Panc1 (cell line): ENCODE data around the gene C4orf17. TPM values are rescaled to one million over a fixed set of nuclear protein-coding genes. Genes with fewer than 3 reads are reported as not detected.

Source experiments
- ATAC-seq: fragments of 200-7000 bp; cut with Tn5 transposase; 2 replicates; pipeline ENCODE4 v1.9.1; 2020; ENCODE audit warnings: mild to moderate bottlenecking, moderate library complexity
- BruUV-seq: library from RNA; stranded (reverse); fragments of 400-500 nt; replicated peaks from 2 replicates; lab custom pipeline; 2021; lab: Mats Ljungman, UMichigan
- CTCF ChIA-PET: fragments of 300-600 bp; sonication (Branson Sonifier 250); formaldehyde crosslinking; loops from one replicate; lab custom pipeline; 2022; ENCODE audit warnings: antibody characterized with exemption; lab: Charles Lee
- POLR2A ChIA-PET: fragments of 300-600 bp; sonication (Branson Sonifier 250); formaldehyde crosslinking; loops from one replicate; lab custom pipeline; 2022; ENCODE audit warnings: antibody characterized with exemption; lab: Charles Lee
- DNase-seq: peaks from one replicate; pipeline ENCODE4 v3.0.0-alpha.2; 2010; ENCODE audit warnings: low read depth, low spot score
- H3K27ac ChIP-seq: 2 replicates; pipeline ENCODE4 v1.5.1; 2011; ENCODE audit warnings: mild to moderate bottlenecking, low read length, inconsistent platforms
- H3K27me3 ChIP-seq: fragments of 200-500 bp; sonication (Bioruptor generic); 2 replicates; pipeline ENCODE4 v1.6.0; 2014; ENCODE audit warnings: low read length, inconsistent platforms; ENCODE audit not compliant: control insufficient read depth, insufficient read depth
- H3K36me3 ChIP-seq: fragments of 200-500 bp; sonication (Bioruptor generic); 2 replicates; pipeline ENCODE4 v1.5.1; 2014; ENCODE audit warnings: inconsistent platforms, mild to moderate bottlenecking, low read length, moderate library complexity; ENCODE audit not compliant: control insufficient read depth, insufficient read depth
- H3K4me1 ChIP-seq: 2 replicates; pipeline ENCODE4 v1.5.1; 2011; ENCODE audit warnings: inconsistent platforms, mild to moderate bottlenecking, low read length, moderate library complexity; ENCODE audit not compliant: control insufficient read depth, insufficient read depth
- H3K4me3 ChIP-seq, 2 experiments: 2 replicates each; pipeline ENCODE4 v1.5.1; 2011 to 2012; ENCODE audit warnings: low read depth in 2 of 2, low read length in 2 of 2, mild to moderate bottlenecking in 2 of 2, inconsistent platforms in 1 of 2, moderate library complexity in 1 of 2
- H3K9me3 ChIP-seq: fragments of 200-500 bp; sonication (Bioruptor generic); 2 replicates; pipeline ENCODE4 v1.5.1; 2014; ENCODE audit warnings: low read depth, mild to moderate bottlenecking, inconsistent platforms, low read length, moderate library complexity; ENCODE audit not compliant: control insufficient read depth, insufficient read depth
- CTCF ChIP-seq: fragments of 450-650 bp; IDR thresholded peaks from 2 replicates; pipeline ENCODE4 v1.5.1; 2017; ENCODE audit warnings: mild to moderate bottlenecking
- POLR2AphosphoS5 ChIP-seq: IDR thresholded peaks from 2 replicates; pipeline ENCODE4 v1.6.1; 2012; ENCODE audit warnings: mild to moderate bottlenecking, low read depth, low read length, moderate library complexity
- REST ChIP-seq, 2 experiments: IDR thresholded peaks; 2 replicates each; pipeline ENCODE4 v1.6.1; 2011 to 2012; ENCODE audit warnings: low read depth in 2 of 2, control low read depth in 1 of 2, low read length in 1 of 2, mild to moderate bottlenecking in 1 of 2, moderate library complexity in 1 of 2; ENCODE audit not compliant: insufficient read depth in 1 of 2
- SIN3A ChIP-seq: IDR thresholded peaks from 2 replicates; pipeline ENCODE4 v1.6.1; 2012; ENCODE audit warnings: low read depth, mild to moderate bottlenecking, low read length, moderate library complexity, borderline replicate concordance; ENCODE audit not compliant: insufficient read depth
- TCF7L2 ChIP-seq: IDR thresholded peaks from 2 replicates; pipeline ENCODE4 v1.6.1; 2011; ENCODE audit warnings: mild to moderate bottlenecking, low read depth, low read length, inconsistent platforms
- in situ Hi-C: cut with HindIII; loops from 2 replicates; pipeline ENCODE4 v1.10.0; 2016; ENCODE audit warnings: low sequenced_read_pairs, low pct_unique_long_range_greater_than_20kb
- intact Hi-C: fragments of 100-400 bp; cut with micrococcal nuclease; formaldehyde crosslinking; loops from one replicate; pipeline ENCODE4 v1.10.0; 2022; ENCODE audit not compliant: unreplicated experiment
- total RNA-seq: library from RNA; stranded (reverse); gene quantifications from one replicate; pipeline ENCODE4 v1.2.1, GENCODE V29; 2021; ENCODE audit not compliant: unreplicated experiment

C4orf17 gene
- total RNA-seq, 1 experiment from 2014 or later: not detected

DNA sequence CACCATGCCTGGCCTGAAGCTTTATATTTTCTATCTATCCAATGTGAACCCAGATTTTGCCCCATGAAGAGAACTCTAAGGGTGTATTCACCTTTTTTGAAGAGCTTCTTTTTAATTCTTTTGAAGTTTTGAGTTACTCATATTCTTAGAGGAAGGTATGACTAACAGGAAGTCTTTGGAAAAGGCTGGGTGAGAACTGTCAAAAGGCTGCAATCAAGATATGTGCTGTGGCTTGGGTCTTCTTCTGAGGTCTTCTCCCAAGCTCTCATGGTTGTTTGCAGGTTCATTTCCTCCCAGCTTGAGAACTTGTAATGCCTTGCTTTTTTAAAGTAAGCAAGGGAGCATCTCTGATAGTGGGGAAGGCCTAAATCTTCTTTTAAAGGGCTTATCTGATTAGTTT is 3.1 kb upstream of the C4orf17 start:
- H3K36me3 ChIP-seq: no peaks in the 10 kb centered on the region
- in situ Hi-C loops (no loop called here), intact Hi-C loops (no loop called here)
- no peaks in the 10 kb centered on the region for H3K27me3 ChIP-seq
- ChIA-PET POLR2A (no interaction called here), CTCF (no interaction called here)
- no peak overlapping the region for H3K27ac ChIP-seq
- no peak overlapping the region for H3K4me3 ChIP-seq
- ATAC-seq (no peak), DNase-seq (no peak)
- H3K4me1 ChIP-seq: no peaks in the 10 kb centered on the region
- H3K9me3 ChIP-seq: no peaks in the 10 kb centered on the region
- no TSS peak for BruUV-seq
- TF ChIP-seq REST (IDR thresholded peaks at IDR 0.05; ENCODE audit: insufficient read depth in 1 of 2, low read depth in 2 of 2, low read length in 1 of 2) (no peak), CTCF (no peak), POLR2AphosphoS5 (no peak), SIN3A (no peak), TCF7L2 (no peak)

DNA sequence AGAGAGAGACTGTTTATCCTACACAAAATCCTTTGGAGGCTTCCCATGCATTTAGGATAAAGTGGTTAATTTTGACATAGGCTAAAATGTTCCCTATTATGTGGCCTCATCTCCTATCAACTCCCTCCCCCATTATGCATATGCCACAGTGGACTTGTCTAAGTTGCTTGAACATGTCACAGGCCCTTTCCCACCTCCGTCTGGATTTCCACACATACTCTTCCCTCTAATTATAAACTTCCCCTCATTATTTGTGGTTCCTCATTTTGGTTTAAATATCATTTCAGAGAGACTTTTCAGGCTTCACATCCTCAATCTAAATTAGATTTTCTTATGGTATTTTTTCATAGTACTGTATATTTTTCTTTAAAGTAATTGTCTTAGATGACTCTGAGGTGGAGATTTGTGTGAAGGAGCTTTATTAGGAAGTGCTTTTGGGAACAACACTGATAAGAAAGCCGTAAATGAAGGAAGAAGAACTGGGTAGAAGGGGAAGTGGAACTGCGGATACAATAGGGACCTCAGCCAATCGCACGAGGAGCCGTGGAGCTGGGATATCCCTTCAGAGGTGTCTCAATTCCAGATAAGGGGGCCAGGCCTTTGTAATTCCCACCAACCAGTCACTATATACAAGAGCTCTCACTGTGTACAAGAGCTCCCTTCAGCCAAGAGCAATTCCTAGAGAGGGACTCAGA is 7.9 kb downstream of the C4orf17 start:
- in situ Hi-C loops: no loop called here
- H3K27ac ChIP-seq: no peak overlapping the region
- TF ChIP-seq TCF7L2 (no peak), SIN3A (no peak), CTCF (no peak), POLR2AphosphoS5 (no peak), REST (IDR thresholded peaks at IDR 0.05; ENCODE audit: insufficient read depth in 1 of 2, low read depth in 2 of 2, low read length in 1 of 2) (no peak)
- ATAC-seq: no peak
- H3K27me3 ChIP-seq: no peaks in the 10 kb centered on the region
- POLR2A ChIA-PET: no interaction called here
- intact Hi-C loops: no loop called here
- H3K4me1 ChIP-seq: no peaks in the 10 kb centered on the region
- H3K36me3 ChIP-seq: no peaks in the 10 kb centered on the region
- DNase-seq: no peak
- BruUV-seq: no TSS peak
- H3K4me3 ChIP-seq: no peak overlapping the region
- H3K9me3 ChIP-seq: no peaks in the 10 kb centered on the region
- CTCF ChIA-PET: no interaction called here
